Hepatocyte (in vitro differentiated cells): ENCODE results near the gene COL6A3. TPM values are rescaled to one million over a fixed set of nuclear protein-coding genes. Genes with fewer than 3 reads are reported as not detected.

Experiments
- DNase-seq: peaks from one replicate; pipeline ENCODE4 v3.0.0-alpha.2; 2016; ENCODE audit warnings: low spot score
- H2AFZ ChIP-seq: fragments of 200-600 bp; sonication (generic); 2 replicates; pipeline ENCODE4 v1.6.0; 2016; ENCODE audit warnings: antibody characterized with exemption, mild to moderate bottlenecking
- H3K27ac ChIP-seq: fragments of 200-600 bp; sonication (generic); 2 replicates; pipeline ENCODE4 v1.5.1; 2016; ENCODE audit warnings: mild to moderate bottlenecking
- H3K27me3 ChIP-seq: fragments of 200-600 bp; sonication (generic); 2 replicates; pipeline ENCODE4 v1.6.1; 2016
- H3K36me3 ChIP-seq: fragments of 200-600 bp; sonication (generic); replicated peaks from 2 replicates; pipeline ENCODE4 v1.5.1; 2016; ENCODE audit warnings: low read depth; ENCODE audit not compliant: insufficient read depth
- H3K4me1 ChIP-seq: fragments of 200-600 bp; sonication (generic); 2 replicates; pipeline ENCODE4 v1.5.1; 2016; ENCODE audit warnings: mild to moderate bottlenecking, moderate library complexity; ENCODE audit not compliant: insufficient read depth
- H3K4me2 ChIP-seq: fragments of 200-600 bp; sonication (generic); 2 replicates; pipeline ENCODE4 v1.6.0; 2016
- H3K4me3 ChIP-seq: fragments of 200-600 bp; sonication (generic); 2 replicates; pipeline ENCODE4 v1.5.1; 2016; ENCODE audit warnings: mild to moderate bottlenecking
- H3K79me2 ChIP-seq: fragments of 200-600 bp; sonication (generic); 2 replicates; pipeline ENCODE4 v1.6.0; 2017; ENCODE audit warnings: mild to moderate bottlenecking
- H3K9me2 ChIP-seq: fragments of 200-600 bp; sonication (generic); replicated peaks from 2 replicates; pipeline ENCODE4 v1.6.0; 2017; ENCODE audit warnings: mild to moderate bottlenecking; ENCODE audit not compliant: insufficient read depth
- H3K9me3 ChIP-seq: fragments of 200-600 bp; sonication (generic); 2 replicates; pipeline ENCODE4 v1.5.1; 2016; ENCODE audit warnings: low read depth, mild to moderate bottlenecking
- H4K20me1 ChIP-seq: fragments of 200-600 bp; sonication (generic); 2 replicates; pipeline ENCODE4 v1.6.0; 2016; ENCODE audit warnings: mild to moderate bottlenecking; ENCODE audit not compliant: insufficient read depth, poor library complexity, severe bottlenecking
- EZH2 ChIP-seq: fragments of 200-600 bp; sonication (generic); IDR thresholded peaks from 2 replicates; pipeline ENCODE4 v1.6.1; 2016; ENCODE audit warnings: antibody characterized with exemption, mild to moderate bottlenecking, borderline replicate concordance
- EZH2phosphoT487 ChIP-seq: fragments of 200-600 bp; sonication (generic); IDR thresholded peaks from one replicate; pipeline ENCODE4 v1.6.1; 2018; ENCODE audit warnings: antibody characterized with exemption, mild to moderate bottlenecking, low read depth, moderate library complexity; ENCODE audit not compliant: unreplicated experiment, severe bottlenecking
- WGBS: methylation state at CpG from one replicate; pipeline ENCODE4 v1.1.6; 2016; ENCODE audit warnings: low lambda C conversion rate; ENCODE audit errors: missing lambda C conversion rate; 5-methylcytosine and 5-hydroxymethylcytosine counted together
- polyA plus RNA-seq: library from polyadenylated mRNA; unstranded; fragments of >200 nt; fragmentation: Nextera tagmentation; extraction: Ambion mirVana; gene quantifications from 2 replicates; pipeline ENCODE4 v1.2.1, GENCODE V29; 2016
- total RNA-seq: library from RNA; depleted of rRNA; stranded (reverse); fragments of >200 nt; gene quantifications from 2 replicates; pipeline ENCODE4 v1.2.3, GENCODE V29; 2014
- TF ChIP-seq, protein P1 (sequence below): fragments of 200-600 bp; sonication (generic); IDR thresholded peaks from 2 replicates; pipeline ENCODE4 v1.5.1; 2016; ENCODE audit warnings: antibody characterized with exemption, mild to moderate bottlenecking; ENCODE audit not compliant: poor library complexity

The COL6A3 gene
- total RNA-seq (158 and 250 TPM in 2 replicates), polyA plus RNA-seq (70.7 and 80.7 TPM in 2 replicates)

- Histone ChIP-seq H3K27ac (peak within 1 kb of the TSS; percentile 88), H2AFZ (no peak within 1 kb of the TSS), H3K27me3 (no peaks in the 10 kb centered on the region), H3K4me3 (peak within 1 kb of the TSS; percentile 69), H3K9me3 (no peaks in the 10 kb centered on the region), H4K20me1 (no peaks in the 10 kb centered on the region), H3K4me1 (no peaks in the 10 kb centered on the region), H3K36me3 (no peaks in the 10 kb centered on the region), H3K9me2 (no peaks in the 10 kb centered on the region), H3K4me2 (peak within 1 kb of the TSS; percentile 76), H3K79me2 (peaks cover 39% of the 10 kb centered on the region)
- peak; percentile 82 for DNase-seq
- TF ChIP-seq, protein P1, sequence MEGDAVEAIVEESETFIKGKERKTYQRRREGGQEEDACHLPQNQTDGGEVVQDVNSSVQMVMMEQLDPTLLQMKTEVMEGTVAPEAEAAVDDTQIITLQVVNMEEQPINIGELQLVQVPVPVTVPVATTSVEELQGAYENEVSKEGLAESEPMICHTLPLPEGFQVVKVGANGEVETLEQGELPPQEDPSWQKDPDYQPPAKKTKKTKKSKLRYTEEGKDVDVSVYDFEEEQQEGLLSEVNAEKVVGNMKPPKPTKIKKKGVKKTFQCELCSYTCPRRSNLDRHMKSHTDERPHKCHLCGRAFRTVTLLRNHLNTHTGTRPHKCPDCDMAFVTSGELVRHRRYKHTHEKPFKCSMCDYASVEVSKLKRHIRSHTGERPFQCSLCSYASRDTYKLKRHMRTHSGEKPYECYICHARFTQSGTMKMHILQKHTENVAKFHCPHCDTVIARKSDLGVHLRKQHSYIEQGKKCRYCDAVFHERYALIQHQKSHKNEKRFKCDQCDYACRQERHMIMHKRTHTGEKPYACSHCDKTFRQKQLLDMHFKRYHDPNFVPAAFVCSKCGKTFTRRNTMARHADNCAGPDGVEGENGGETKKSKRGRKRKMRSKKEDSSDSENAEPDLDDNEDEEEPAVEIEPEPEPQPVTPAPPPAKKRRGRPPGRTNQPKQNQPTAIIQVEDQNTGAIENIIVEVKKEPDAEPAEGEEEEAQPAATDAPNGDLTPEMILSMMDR: no peak
- TF ChIP-seq EZH2 (no peak), EZH2phosphoT487 (no peak)
- WGBS: 46% methylated on average over 15 of the region's 16 CpGs
Observed at GRCh38 chr2:237413777-237414661, at the start of gene COL6A3. COL6A3 (minus strand) TSS chr2:237414164; CDS start chr2:237396817, 17,347 bp downstream.

DNA sequence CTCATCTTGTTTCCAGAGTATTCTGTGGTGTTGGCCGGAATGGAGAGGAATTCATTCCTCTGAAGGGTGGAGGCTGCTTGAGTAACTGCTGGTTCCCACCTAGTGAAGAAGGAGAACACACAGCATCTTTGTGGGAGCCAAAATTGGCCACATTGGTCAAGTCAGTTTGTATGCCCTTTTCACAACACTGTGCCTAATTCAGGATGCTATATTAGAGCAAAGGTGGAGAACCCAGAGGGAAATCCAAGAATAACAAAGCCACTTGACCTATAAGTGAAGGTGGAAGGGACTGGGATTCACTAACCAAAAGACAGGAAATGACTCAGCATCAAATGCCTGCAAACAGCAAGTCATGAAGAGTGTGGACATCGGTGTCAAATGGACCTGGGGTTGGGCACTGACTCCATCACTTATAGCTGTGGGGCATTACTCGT lies 45.8 kb upstream of the COL6A3 start:
- Histone ChIP-seq H4K20me1 (no peaks in the 10 kb centered on the region), H3K4me1 (no peaks in the 10 kb centered on the region), H3K4me3 (no peak overlapping the region), H3K27ac (no peak overlapping the region), H2AFZ (no peak overlapping the region), H3K4me2 (no peak overlapping the region), H3K9me3 (no peaks in the 10 kb centered on the region), H3K9me2 (no peaks in the 10 kb centered on the region), H3K79me2 (no peaks in the 10 kb centered on the region), H3K27me3 (no peaks in the 10 kb centered on the region), H3K36me3 (no peaks in the 10 kb centered on the region)
- no peak for TF ChIP-seq EZH2phosphoT487
- TF ChIP-seq, protein P1: no peak
- TF ChIP-seq EZH2: no peak
- 96% methylated on average over 3 of the region's 3 CpGs for whole genome bisulfite sequencing
- no peak for DNase-seq

DNA sequence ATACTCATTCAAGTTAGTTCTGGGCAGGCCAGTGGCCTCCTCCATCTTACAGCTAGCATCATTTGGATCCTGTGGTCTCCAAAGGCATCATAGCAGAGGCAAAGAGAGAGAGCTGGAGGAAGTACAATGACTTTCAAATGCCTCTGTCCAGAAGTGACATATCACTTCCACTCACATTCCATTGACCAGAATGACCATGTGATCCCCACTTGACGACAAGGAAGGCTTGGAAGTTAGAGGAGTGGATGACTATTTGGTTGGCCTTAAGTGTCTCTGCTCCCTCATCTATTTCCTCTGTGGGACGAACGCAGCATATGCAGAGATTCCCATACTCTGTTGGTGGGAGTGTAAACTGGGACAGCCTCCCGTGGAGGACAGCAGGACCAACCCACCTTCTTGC lies 45.3 kb upstream of the COL6A3 start:
- TF ChIP-seq, protein P1: no peak
- TF ChIP-seq EZH2: no peak
- TF ChIP-seq EZH2phosphoT487: no peak
- DNase-seq: no peak
- H4K20me1 ChIP-seq: no peaks in the 10 kb centered on the region
- no peaks in the 10 kb centered on the region for H3K9me2 ChIP-seq
- H3K9me3 ChIP-seq: no peaks in the 10 kb centered on the region
- 91% methylated on average over 4 of the region's 4 CpGs for WGBS
- no peak overlapping the region for H3K27ac ChIP-seq
- H3K79me2 ChIP-seq: no peaks in the 10 kb centered on the region
- no peaks in the 10 kb centered on the region for H3K4me1 ChIP-seq
- H3K27me3 ChIP-seq: no peaks in the 10 kb centered on the region
- no peak overlapping the region for H3K4me2 ChIP-seq
- no peak overlapping the region for H3K4me3 ChIP-seq
- no peaks in the 10 kb centered on the region for H3K36me3 ChIP-seq
- H2AFZ ChIP-seq: no peak overlapping the region
